ENCODE measurements around the gene TLE3.

TLE3 gene

DNA sequence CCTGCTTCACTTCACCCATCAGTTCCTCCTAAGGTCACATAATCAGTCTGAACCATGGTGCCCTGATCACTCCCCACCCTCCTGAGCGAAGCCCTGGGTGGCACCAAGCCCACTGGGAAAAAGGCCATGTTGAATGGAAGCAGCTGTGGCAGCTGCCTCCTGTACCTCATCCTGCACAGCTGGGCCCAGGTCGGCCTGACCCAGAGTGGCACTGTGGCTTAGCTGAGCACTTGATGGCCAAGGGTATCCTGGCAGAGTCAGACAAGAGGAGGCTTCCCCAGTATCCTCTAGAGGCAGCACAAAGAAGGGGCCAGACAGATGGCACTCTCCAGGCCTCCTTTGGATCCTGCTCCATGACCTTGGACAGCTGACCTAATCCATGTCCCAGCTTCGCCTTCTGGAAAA, 68.4 kb downstream of the TLE3 start:
- no peak overlapping the region for H3K4me2 ChIP-seq
- no peaks in the 10 kb centered on the region for H4K20me1 ChIP-seq (ENCODE audit: insufficient read depth)
- H3K9ac ChIP-seq: no peak overlapping the region

DNA sequence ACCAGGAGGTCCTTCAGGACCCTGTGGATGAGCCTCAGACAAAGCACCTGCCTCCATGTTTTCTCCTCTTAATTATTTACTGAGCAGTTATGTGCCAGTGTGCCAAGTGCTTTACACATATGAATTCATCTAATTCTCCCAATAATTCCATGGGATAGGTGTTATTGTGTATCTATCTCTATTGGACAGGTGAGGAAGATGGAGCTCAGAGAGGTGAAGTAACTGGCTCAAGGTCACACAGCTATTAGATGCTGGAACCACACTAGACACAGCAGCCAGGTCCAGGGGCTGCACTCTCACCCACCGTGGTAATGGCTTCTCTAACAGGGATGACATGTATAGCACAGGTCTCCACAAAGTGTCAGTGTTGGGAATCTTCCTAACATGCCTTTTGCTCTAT, 70.2 kb downstream of the TLE3 start:
- Histone ChIP-seq H3K79me2 (ENCODE audit: insufficient read depth, low read depth) (no peaks in the 10 kb centered on the region), H3K27ac (no peak overlapping the region), H3K27me3 (ENCODE audit: insufficient read depth, low read depth) (no peaks in the 10 kb centered on the region), H2AFZ (ENCODE audit: low read depth) (no peak overlapping the region), H4K20me1 (ENCODE audit: insufficient read depth) (no peaks in the 10 kb centered on the region), H3K4me3 (IDR thresholded peaks at IDR 0.05; ENCODE audit: insufficient read depth, low read depth, low read length) (no peak overlapping the region), H3K9ac (no peak overlapping the region), H3K4me1 (ENCODE audit: low read depth, poor library complexity, severe bottlenecking) (peaks cover 13% of the 10 kb centered on the region), H3K4me2 (no peak overlapping the region), H3K36me3 (ENCODE audit: insufficient read depth) (no peaks in the 10 kb centered on the region)
- TF ChIP-seq, protein P1, sequence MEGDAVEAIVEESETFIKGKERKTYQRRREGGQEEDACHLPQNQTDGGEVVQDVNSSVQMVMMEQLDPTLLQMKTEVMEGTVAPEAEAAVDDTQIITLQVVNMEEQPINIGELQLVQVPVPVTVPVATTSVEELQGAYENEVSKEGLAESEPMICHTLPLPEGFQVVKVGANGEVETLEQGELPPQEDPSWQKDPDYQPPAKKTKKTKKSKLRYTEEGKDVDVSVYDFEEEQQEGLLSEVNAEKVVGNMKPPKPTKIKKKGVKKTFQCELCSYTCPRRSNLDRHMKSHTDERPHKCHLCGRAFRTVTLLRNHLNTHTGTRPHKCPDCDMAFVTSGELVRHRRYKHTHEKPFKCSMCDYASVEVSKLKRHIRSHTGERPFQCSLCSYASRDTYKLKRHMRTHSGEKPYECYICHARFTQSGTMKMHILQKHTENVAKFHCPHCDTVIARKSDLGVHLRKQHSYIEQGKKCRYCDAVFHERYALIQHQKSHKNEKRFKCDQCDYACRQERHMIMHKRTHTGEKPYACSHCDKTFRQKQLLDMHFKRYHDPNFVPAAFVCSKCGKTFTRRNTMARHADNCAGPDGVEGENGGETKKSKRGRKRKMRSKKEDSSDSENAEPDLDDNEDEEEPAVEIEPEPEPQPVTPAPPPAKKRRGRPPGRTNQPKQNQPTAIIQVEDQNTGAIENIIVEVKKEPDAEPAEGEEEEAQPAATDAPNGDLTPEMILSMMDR (conservative IDR thresholded peaks at IDR 0.05; ENCODE audit: low read depth, low read length): no peak

More for the DNA sequence above, 68.4 kb downstream of the TLE3 start:
- no peaks in the 10 kb centered on the region for H3K36me3 ChIP-seq (ENCODE audit: insufficient read depth)
- H2AFZ ChIP-seq (ENCODE audit: low read depth): no peak overlapping the region
- no peak overlapping the region for H3K4me3 ChIP-seq (IDR thresholded peaks at IDR 0.05; ENCODE audit: insufficient read depth, low read depth, low read length)
- TF ChIP-seq, protein P1 (conservative IDR thresholded peaks at IDR 0.05; ENCODE audit: low read depth, low read length): no peak
- H3K27ac ChIP-seq: no peak overlapping the region
- H3K4me1 ChIP-seq (ENCODE audit: low read depth, poor library complexity, severe bottlenecking): no peaks in the 10 kb centered on the region
- H3K79me2 ChIP-seq (ENCODE audit: insufficient read depth, low read depth): no peaks in the 10 kb centered on the region
- no peaks in the 10 kb centered on the region for H3K27me3 ChIP-seq (ENCODE audit: insufficient read depth, low read depth)

DNA sequence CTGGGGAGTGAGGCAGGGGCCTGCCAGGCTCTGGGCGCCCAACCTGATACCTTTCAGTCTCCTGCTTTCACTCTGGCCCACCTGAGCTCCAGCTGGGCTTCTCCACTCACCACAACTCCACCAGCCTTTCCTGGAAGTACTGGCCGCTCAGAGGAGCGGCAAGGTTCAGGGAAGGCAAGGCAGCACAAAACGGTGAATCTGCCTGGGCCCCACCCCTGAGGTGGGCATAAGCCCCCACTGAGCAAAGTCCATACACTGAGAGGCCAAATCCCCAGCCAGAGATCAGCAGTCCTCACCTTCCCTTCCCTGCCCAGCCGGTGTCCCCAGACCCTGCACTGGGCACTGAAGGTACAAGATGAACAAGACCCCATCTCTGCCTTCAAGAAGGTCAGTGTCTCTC, 70.7 kb downstream of the TLE3 start:
- no peaks in the 10 kb centered on the region for H3K79me2 ChIP-seq (ENCODE audit: insufficient read depth, low read depth)
- H3K4me3 ChIP-seq (IDR thresholded peaks at IDR 0.05; ENCODE audit: insufficient read depth, low read depth, low read length): no peak overlapping the region
- H3K27me3 ChIP-seq (ENCODE audit: insufficient read depth, low read depth): no peaks in the 10 kb centered on the region
- H4K20me1 ChIP-seq (ENCODE audit: insufficient read depth): no peaks in the 10 kb centered on the region
- peaks cover 19% of the 10 kb centered on the region for H3K4me1 ChIP-seq (ENCODE audit: low read depth, poor library complexity, severe bottlenecking)
- no peak overlapping the region for H3K9ac ChIP-seq
- TF ChIP-seq, protein P1 (conservative IDR thresholded peaks at IDR 0.05; ENCODE audit: low read depth, low read length): no peak
- H3K4me2 ChIP-seq: no peak overlapping the region
- no peaks in the 10 kb centered on the region for H3K36me3 ChIP-seq (ENCODE audit: insufficient read depth)
- H2AFZ ChIP-seq (ENCODE audit: low read depth): no peak overlapping the region
- H3K27ac ChIP-seq: no peak overlapping the region

DNA sequence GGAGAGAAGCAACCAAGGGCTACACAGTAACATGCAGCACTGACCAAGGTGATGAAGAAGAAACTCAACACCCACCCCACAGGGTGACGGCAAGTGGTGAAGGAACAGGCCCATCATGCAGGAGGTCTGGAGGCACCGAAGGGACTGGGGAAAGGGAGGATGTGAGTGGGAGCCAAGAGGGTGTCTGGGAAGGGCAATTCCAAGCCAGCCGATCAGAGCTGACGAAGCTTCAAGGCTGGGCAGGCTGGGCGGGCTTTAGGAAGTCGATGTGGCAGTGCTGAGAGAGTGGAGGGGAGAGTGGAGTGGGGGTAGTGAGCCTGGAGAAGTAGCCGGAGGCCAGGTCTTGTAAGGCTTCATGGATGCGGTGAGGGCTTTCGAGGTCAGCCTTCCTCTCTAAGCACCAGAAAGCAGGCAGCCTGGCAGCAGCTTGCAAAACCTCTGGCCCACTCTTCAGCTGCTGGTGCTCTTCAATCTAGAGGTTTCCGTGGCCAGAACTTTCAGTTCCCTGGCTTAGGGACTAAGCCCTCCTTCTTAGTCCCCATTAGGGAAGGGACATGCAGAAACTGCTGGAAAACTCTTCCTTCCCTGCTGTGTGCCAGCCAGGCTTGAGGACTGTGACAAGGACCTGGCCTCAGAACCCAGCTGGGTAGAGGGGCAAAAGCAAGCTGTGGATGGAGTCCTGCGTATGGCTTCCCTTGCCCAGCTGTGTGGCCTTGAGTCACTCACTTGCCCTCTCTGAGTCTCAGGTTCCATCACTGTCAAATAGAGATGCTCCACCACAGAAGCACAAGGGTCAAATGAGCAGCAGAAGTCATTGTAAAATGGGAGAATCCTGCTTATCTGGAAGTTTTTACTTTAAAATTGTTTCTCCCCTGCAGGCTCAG, 72.1 kb downstream of the TLE3 start:
- Histone ChIP-seq H3K9ac (no peak overlapping the region), H2AFZ (ENCODE audit: low read depth) (no peak overlapping the region), H4K20me1 (ENCODE audit: insufficient read depth) (no peaks in the 10 kb centered on the region), H3K4me1 (ENCODE audit: low read depth, poor library complexity, severe bottlenecking) (peaks cover 19% of the 10 kb centered on the region), H3K4me3 (IDR thresholded peaks at IDR 0.05; ENCODE audit: insufficient read depth, low read depth, low read length) (no peak overlapping the region), H3K27ac (no peak overlapping the region), H3K79me2 (ENCODE audit: insufficient read depth, low read depth) (no peaks in the 10 kb centered on the region), H3K4me2 (no peak overlapping the region), H3K36me3 (ENCODE audit: insufficient read depth) (no peaks in the 10 kb centered on the region), H3K27me3 (ENCODE audit: insufficient read depth, low read depth) (no peaks in the 10 kb centered on the region)
- TF ChIP-seq, protein P1 (conservative IDR thresholded peaks at IDR 0.05; ENCODE audit: low read depth, low read length): no peak
